GM15510 (cell line): ENCODE measurements around the gene ZNF284.
A peak's percentile ranks its signal among the peaks of the same experiment; 100 is the strongest.

Experiments used
- POLR2A ChIP-seq: IDR thresholded peaks from 3 replicates; pipeline ENCODE4 v1.6.1; 2011; ENCODE audit warnings: borderline replicate concordance; ENCODE audit not compliant: insufficient read length; ENCODE audit errors: extremely low read depth

ZNF284 gene

DNA sequence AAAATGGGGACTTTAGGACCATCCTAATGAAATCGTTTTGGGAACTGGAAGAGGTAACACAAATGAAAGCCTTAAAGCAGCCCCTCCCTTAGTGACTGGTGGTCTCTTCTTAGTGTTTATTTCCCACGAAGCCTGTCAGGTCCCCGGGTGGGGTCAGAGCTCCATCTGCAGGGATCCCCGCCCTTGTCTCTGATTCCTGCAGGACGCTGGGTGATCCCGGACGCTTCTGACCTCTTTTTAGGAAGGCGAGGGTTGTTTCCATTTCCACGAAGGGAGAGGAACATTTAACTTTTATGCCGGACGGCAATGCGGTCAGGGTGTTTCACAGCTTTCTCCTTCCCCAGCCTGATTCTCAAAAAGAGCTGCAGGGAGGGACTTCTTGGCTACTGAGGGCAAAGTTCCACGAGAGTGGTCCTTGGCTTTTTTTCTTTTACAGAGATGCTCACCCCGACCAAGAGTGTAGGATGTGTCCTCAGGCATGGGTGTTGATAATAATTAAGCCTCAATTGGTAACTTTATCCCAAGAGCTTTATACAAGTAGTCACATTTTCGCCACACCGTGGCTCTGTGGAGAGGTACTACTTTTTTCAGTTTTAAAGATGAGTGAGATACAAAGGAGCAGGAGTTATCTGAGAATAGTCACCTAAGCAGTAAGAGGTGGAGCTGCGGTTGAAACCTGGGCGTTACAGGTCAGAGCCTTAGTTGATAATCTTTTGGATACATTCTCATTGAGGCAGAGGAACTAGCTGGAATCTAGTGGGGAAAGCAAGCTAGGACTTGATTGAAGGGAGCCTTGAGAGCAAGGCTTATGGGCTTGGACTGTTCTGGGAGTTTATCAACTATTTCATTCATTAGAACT lies 813 bp downstream of the ZNF284 start:
- TF ChIP-seq POLR2A: no peak

DNA sequence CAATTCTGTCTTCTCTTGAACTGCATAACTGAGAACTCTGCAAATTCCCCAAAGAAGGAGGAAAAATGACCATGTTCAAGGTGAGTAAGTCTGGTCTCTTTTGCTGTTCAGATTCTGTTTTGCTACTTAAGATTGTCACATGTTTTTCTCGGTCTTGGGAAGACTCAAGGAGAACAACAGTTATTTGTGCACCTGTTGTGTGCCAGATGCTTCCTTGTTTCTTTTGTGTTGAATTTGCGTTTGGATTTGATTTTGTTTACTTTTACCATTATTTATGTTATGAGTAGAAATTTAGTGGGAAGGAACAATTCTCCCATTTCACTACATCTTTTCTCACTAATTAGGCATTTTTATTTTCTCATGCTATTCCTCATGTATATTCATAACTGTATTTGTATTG lies 4.4 kb downstream of the ZNF284 start:
- no peak for TF ChIP-seq POLR2A

DNA sequence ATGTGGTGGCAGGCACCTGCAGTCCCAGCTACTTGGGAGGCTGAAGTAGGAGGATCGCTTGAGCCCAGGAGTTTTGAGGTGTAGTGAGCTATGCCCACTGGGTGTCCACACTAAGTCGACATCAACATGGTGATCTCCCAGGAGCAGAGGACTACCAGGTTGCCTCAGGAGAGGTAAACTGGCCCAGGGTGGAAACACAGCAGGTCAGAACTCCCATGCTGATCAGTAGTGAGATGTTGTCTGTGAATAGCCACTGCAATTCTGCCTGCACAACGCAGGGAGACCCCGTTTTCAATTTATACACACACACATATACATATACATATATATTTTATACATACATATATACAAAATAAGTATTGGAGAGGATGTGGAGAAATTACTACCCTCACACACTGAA lies 20.1 kb downstream of the ZNF284 start:
- no peak for TF ChIP-seq POLR2A

DNA sequence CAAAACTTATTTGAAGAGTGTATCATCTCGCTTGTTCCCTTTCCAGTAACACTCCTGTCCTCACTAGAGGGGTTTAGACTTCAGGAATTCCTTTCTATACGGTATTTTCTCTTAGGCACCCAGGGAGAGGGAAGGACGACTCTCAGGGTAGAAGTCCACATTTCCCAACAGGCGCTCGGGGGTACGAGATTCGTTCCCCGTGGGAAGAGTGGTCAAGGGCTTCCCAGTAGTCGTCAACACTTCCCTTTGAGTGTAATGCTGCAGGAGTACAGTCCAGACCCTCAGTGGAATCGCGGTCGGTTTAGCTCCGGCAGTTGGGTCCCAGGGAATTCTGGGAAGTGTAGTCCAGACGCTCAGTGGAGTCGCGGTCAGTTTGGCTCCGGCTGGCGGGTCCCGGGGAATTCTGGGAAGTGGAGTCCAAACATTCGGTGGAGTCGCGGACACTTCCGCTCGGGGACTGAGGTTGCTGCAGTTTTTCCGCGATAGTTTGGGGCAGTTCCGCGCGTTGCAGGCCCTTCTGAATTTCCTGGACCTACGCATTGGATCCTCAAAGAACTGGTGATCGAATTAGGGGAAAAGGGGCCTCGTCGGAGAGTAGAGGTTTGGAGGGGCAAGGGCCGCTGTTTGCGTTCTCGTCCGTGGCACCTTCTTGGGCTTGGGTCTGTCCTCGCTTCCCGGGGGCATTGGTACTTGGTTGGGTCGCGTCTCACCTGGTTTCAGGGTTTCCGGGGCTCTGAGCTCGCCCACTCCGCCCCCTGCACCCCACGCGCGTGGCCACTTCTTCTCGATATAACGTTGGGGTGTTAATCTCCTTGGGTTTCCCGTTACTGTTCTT lies 22.2 kb downstream of the ZNF284 start, which contains the start of gene ZNF224:
Gene ZNF224, plus strand, starts transcription at position 431 of the 835 bp plus-strand sequence. CDS start 3,513 bp downstream, outside the sequence.
- peak; percentile 62 for TF ChIP-seq POLR2A

DNA sequence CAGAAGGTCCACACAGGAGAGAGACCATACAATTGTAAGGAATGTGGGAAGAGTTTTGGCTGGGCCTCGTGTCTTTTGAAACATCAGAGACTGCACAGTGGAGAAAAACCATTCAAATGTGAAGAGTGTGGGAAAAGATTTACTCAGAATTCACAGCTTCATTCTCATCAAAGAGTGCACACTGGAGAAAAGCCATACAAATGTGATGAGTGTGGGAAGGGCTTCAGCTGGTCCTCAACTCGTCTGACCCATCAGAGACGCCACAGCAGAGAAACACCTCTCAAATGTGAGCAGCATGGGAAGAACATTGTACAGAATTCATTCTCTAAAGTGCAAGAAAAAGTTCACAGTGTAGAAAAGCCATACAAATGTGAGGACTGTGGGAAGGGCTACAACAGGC lies 35.8 kb downstream of the ZNF284 start:
- no peak for TF ChIP-seq POLR2A

DNA sequence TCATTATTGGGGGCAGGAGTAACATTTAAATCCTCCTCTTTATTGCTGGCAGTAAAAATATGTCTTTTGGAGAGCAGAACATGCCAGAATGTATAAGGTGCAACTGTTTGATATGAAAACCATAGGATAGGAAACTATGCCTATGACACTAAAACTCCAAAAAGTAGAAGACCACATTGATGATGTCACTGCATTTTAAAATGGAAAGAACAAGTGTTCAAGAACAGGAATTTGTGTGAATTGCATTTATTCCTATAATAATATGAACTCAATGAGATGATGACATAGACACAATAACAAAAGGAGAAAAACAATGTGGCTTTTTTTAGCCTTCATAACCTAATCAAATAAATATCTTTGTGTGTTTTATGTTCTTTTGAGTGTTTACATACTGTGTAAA lies 37.5 kb downstream of the ZNF284 start:
- no peak for TF ChIP-seq POLR2A

DNA sequence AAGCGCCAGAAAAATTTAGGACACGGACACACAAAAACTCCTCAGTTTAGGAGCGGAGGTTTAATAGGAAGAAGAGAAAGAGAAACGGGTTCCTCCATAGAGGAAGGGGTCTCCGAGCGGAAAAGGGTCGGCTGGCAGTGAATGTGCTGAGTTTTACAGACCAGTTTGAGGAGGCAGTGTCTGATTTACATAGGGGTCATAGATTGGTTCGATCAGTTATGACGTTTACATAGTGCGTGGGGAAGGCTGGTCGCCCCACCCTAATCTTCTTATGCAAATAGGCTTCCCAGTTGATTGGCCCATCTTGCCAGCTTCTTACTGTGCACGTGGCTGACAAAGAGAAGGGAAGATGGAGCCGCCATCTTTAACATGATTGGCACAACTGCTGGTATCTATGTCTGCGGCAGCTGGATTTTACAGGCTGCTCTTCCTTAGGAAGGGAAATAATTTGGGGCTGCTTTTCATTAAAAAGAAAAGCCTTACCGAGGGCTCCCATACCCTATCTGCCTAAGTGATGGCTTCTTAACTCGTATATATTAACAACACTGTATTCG lies 40.0 kb downstream of the ZNF284 start:
- TF ChIP-seq POLR2A: no peak

DNA sequence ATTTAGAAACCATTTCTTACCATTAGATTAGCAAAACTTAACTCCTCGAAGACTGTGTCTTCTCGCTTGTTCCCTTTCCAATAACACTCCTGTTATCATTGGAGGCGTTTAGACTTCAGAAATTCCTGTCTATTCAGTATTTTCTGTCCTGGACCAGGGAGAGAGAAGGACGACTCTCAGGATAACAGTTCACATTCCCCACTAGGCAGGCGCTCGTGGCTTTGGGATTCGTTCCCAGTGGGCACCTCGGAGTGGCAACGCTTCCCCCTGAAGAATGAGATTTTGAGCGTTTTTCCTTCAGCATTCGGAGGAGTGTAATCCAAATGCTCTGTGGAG lies 40.8 kb downstream of the ZNF284 start:
- no peak for TF ChIP-seq POLR2A

DNA sequence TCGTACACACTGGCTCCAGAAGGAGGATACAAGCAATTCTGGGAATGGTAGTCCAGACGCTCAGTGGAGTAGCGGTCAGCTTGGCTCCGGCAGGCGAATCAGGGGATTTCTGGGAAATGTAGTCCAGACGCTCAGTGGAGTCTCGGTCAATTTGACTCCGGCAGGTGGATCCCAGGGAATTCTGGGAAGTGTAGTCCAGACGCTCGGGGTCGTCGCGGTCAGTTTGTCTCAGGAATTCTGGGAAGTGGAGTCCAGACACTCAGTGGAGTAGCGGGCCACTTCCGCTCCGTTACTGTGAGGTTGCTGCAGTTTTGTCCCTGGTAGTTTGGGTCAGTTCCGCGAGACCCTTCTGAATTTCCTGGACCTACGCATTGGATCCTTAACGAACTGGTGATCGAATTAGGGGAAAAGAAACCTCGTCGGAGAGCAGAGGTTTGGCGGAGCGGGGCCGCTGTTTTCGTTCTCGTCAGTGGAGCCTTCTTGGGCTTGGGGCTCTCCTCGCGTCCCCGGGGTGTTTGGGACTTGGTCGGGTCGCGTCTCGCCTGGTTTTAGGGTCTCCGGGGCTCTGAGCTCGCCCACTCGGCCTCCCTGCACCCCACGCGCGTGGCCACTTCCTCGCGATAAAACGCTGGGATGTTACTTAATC lies 41.3 kb downstream of the ZNF284 start, which contains the start of gene ZNF225:
Gene ZNF225, plus strand, starts transcription at position 262 of the 646 bp plus-strand sequence. CDS start 2,429 bp downstream, outside the sequence.
- TF ChIP-seq POLR2A: peak; percentile 59

DNA sequence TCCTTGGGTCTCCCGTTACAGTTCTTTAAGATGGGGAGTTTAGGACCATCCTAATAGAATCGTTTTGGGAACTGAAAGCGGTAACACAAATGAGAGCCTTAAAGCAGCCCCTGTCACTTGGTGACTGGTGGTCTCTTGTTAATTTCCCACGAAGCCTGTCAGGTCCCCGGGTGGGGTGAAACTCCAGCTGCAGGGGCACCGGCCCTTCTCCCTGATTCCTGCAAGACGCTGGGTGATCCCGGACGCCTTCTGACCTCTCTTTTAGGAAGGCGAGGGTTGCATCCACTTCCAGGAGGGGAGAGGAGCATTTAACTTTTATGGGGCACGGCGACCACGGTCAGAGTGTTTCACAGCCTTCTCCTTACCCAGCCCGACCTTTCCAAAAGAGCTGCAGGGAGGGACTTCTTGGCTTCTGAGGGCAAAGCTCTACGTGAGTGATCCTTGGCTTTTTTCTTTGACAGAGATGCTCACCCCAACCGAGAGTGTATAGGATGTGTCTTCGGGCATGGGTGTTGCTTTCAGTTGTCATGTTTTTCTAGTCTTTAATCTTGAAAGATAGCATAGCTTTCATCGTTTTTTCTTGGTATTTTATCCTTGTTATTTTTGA lies 41.9 kb downstream of the ZNF284 start:
- no peak for TF ChIP-seq POLR2A

DNA sequence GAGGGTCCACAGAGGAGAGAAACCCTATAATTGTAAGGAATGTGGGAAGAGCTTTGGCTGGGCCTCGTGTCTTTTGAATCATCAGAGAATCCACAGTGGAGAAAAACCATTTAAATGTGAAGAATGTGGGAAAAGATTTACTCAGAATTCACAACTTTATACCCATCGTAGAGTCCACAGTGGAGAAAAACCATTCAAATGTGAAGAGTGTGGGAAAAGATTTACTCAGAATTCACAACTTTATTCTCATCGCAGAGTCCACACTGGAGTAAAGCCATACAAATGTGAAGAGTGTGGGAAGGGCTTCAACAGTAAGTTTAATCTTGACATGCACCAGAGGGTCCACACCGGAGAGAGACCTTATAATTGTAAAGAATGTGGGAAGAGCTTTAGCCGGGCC lies 60.0 kb downstream of the ZNF284 start:
- no peak for TF ChIP-seq POLR2A
